LHCN-M2 (cell line): ENCODE measurements around the gene PARS2. TPM values are rescaled to one million over a fixed set of nuclear protein-coding genes. Genes with fewer than 3 reads are reported as not detected.

ENCODE experiments used
- DNase-seq: peaks from one replicate; pipeline ENCODE4 v3.0.0-alpha.2; 2012; ENCODE audit warnings: low read depth
- total RNA-seq: library from RNA; depleted of rRNA; stranded (reverse); fragments of >200 nt; gene quantifications from 2 replicates; pipeline ENCODE4 v1.2.3, GENCODE V29; 2014

PARS2 gene
- total RNA-seq, 1 experiment from 2014 or later: 5.2 TPM

GRCh38 chr1:54774820-54775498 lies 10.6 kb upstream of the PARS2 start:
- DNase-seq: peak; percentile 30

DNA sequence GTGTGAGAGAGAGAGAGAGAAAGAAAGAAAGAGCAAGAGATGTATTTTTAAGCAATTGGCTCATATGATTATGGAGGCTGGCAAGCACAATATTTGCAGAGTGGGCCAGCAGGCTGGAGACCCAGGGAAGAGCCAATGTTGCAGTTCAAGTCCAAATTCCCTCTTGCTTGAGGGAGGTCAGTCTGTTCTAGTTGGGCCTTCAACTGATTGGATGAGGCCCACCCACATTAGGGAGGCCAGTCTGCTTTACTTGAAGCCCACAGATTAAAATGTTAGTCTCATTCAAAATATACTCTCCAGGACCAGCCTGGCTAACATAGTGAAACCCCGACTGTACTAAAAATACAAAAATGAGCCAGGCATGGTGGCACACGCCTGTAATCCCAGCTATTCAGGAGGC lies 8.6 kb upstream of the PARS2 start:
- DNase-seq: no peak

- peak; percentile 16 for DNase-seq
Measured at GRCh38 chr1:54768093-54768492, 3.8 kb upstream of the PARS2 start.

GRCh38 chr1:54767526-54767925 lies 3.2 kb upstream of the PARS2 start:
- DNase-seq: no peak

GRCh38 chr1:54766726-54767125 lies 2.4 kb upstream of the PARS2 start:
- DNase-seq: no peak

DNA sequence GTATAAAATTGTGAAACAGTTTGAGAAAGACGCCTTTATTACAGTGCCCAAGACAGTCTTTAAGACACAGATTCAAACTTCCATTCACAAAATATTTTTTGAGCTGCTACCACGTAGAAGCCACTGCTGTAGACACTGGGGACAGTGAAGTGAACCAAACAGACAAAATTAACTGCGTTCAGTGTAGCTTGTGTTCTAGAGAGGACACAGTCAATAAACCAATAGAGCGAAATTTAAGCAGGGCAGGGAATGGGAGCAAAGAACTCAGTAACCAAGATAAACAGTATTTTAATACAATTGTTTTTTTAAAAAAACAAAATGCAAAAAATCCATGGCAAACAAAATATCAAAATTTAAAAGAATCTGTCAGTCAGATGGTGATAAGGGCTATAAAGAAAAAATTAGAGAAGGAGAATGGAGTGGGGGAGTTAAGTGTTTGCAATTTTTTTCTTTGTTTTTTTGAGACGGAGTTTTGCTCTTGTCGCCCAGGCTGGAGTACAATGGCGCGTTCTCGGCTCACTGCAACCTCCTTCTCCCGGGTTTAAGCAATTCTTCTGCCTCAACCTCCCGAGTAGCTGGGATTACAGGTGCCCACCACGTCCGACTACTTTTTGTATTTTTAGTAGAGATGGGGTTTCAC lies 719 bp upstream of the PARS2 start:
- DNase-seq: no peak

DNA sequence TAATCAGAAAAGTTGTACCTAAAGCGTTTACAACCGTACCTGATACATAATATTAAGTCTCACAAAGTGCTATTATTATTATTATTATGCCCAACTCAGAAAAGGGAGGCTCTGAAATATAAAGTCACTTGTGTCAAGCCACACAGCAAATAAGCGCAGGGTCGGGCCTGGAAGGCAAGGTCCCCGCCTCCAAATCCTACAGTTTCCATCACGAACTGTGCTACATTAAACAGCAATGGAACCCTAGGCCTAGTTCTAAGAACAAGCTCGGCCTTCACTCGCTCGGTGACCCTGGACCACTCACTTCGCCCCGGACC lies 549 bp downstream of the PARS2 start:
- DNase-seq: no peak

DNA sequence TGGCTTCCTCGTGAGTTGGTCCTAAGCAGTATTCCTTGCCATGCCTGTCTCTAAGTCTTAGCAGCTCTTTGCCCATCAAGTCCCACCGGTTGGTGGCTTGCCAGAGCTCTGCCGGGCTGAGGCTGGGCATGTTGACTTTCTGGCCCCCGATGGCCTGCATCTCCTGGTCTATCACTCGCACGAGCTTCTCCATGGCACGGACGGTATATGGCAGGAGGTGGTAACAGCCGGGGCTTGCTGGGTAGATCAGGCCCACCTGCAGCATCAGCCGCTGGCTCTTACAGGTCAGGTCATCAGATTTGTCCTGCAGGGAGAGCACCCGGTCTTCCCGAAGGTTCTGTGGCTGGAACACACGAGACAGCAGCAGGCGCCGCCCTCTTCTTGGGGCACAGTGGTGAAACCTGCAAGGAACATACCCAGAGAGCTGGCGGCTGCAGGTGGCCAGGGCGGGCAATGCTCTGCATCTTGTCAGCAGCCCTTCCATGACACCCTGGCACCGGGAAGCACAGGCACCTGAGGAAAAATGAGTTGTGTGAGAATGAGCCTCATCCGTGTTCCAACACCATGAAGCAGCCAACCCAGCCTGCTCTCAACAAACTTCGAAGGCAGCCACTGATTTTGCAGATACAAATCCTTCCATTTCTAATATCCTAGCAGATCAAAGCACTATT lies 5.5 kb downstream of the PARS2 start:
- DNase-seq: no peak

DNA sequence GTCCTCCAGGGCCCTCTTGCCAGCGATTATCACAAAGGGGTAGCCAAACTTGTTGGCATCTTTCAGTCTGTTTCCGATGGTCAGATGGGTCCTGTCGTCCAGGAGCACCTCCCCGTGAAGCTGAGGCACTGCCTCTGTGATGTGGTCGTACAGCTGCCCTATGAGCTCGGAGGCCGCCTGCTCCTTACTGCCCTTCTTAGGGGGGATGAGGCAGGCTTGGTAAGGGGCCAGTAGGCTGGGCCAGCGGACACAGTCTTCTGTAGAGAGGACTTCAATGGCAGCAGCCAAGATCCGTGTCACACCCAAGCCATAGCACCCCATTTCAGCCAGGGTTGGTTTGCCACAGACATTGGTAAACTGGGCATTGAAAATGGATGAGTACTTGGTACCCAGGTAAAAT lies 6.5 kb downstream of the PARS2 start:
- DNase-seq: no peak

- DNase-seq: no peak
Measured at GRCh38 chr1:54754486-54755285, 9.6 kb downstream of the PARS2 start.

- DNase-seq: no peak
Measured at GRCh38 chr1:54754045-54754444, 10.3 kb downstream of the PARS2 start.

DNA sequence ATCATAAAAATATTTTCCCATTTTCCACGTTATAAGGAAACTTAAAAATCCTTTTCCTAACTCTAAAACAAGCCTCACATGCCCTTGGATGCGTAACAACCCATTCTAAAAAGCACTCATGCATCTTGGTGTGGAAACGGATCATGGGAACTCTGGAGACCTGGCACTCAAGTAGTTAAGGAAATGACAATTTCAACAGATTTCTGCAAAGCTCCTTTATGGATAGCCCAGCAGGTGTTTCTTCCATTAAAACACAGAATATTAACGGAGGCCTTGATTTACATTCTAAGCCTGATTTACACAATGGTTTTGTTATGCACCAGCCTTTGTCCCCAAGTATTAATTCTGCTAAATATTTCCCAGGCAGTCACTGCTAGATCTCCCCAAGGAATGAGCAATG lies 12.9 kb downstream of the PARS2 start:
- DNase-seq: no peak

DNA sequence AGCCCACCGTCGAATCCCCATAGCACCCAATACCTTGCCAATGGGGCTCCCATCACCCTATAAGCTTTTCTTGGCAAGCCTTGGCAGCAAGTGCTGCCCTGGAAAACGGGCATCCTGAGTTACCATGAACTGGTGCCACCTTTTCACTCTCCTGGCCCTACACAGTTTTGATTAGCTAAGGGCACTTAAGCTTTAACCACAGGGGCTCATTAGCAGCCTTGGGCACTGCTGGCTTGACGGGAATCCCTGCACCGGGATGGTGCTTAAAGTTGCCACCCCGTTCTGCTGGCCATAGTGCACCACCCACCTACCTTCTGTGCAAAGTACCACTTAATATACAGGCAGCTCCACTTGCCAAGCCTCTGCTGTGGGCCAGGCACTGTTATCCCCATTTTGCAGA lies 13.7 kb downstream of the PARS2 start:
- DNase-seq: no peak

DNA sequence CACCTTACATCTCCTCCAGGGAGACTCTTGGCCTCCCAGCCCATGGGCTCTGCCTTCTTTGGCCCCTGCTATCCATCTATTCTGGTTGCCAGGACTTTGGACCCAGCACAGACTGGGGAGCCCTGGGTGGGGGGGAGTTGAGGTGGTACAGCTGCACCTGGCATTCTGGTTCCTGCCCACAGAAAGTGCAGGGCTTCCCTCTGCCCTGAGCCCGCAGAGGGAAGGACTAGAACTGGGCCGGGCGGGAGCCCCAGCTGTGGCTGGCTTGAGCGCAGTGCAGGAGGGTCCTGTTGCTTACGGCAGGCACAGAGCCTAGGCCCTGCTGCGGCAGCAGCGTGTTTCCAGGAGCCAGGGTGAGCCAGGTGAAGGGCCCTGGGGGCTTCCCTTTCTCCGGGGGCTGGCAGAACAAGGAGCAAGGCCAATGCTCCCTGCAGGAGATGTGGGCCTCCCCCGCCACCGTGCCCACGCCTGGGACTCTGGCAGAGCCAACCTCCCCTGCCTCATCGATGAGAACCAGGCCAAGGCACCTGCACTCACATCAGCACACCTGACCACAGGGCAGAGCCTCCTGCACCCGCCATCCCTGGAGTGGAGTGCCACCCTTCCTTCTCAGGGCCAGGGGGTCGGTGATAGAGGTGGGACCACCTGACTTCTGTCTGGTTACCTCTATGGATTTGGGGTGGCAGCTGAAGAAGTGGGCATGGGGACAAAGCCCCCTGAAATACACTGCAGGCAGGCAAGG lies 16.1 kb downstream of the PARS2 start:
- no peak for DNase-seq

- no peak for DNase-seq
Measured at GRCh38 chr1:54745864-54746263, 18.5 kb downstream of the PARS2 start.

GRCh38 chr1:54745274-54745673 lies 19.0 kb downstream of the PARS2 start:
- DNase-seq: no peak

DNA sequence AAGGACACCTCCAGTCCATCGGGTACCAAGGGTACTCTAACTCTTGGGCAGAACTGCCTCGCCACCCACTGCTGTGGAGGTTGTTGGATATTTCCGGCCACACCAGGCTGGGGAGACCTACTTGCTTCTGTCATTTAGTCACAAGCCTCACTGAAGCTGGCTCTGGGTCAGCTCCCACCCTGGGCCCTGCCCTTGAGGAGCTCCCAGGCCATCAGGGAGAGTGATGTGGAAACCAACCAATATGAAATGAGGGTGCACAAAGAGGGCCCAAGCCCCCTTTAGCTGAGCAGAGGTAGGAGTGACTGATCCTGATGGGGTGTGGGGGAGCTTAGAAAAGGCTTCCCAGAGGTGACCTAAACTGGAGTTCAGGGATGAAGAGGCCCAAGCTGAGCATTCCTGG lies 19.6 kb downstream of the PARS2 start:
- DNase-seq: no peak

DNA sequence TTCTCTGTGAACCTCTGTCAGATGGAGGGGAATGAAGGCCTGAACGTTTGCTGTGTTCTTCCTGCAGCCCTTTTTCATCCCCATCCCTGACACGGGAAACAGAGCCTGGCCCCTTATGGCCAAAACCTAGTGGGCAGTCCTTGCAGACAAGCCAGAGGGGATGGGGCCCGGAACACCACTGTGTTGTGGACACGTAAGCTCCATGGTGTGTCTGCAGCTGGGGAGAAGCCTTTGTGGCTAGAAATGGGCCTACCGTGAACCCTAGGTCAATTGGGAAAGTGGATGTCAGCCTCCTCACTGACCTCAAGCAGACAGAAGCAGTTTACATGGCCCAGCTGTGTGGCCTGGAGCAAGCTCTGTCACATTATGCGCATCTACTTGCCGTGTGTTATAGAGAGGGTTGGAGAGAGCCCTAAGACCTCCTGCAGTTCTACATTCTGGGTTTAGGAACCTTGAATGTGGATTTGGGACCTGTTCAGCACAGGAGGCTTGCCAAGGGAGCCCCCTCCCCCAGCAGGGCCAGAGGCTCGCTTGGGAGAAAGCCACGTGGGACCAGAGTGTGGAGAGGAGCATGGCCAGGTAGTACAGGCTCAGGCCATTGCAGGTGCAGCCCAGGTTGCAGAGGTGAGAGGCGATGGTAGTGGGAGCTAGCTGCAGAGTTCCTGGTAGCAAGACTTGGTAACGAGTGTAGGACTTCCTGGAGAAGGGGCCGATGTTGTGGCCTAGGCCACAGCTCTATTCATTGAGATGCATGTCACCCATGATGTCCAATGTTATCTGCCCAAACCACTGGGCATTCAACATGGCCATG lies 20.7 kb downstream of the PARS2 start:
- DNase-seq: no peak

GRCh38 chr1:54742282-54742681 lies 22.0 kb downstream of the PARS2 start:
- DNase-seq: peak; percentile 8

- no peak for DNase-seq
Measured at GRCh38 chr1:54741531-54741930, 22.8 kb downstream of the PARS2 start.

GRCh38 chr1:54738244-54738643 lies 26.1 kb downstream of the PARS2 start:
- DNase-seq: no peak
